ENCODE measurements around the gene PHC3.

The PHC3 gene

GRCh38 chr3:170163956-170164645 lies 17.4 kb downstream of the PHC3 start:
- H3K4me3 ChIP-seq (ENCODE audit: low read depth, low read length): no peak overlapping the region
- no peak for TF ChIP-seq CTCF (IDR thresholded peaks at IDR 0.05; ENCODE audit: low read depth, low read length, missing control alignments)
- no peak for DNase-seq (ENCODE audit: low read depth)
- in situ Hi-C loops (cut with HindIII; ENCODE audit: low sequenced_read_pairs): no loop called here

DNA sequence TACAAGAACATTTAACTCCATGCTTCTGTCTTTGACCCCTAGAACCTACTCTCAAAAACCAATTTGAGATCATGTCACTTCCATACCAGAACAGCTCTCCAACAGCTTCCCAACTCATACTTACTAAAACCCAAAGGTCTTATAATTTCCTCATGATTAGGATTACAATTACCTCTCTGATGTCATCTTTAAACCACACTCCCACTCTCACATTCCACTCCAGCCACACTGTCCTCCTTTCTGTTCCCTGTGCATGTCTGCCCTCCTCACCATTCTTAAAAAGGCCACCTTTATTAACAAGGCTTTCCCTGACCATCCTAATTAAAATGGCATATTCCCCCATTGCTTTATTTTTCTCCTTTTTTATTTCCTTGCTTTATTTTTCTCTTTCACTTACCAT lies 18.9 kb downstream of the PHC3 start:
- no peak for TF ChIP-seq CTCF (IDR thresholded peaks at IDR 0.05; ENCODE audit: low read depth, low read length, missing control alignments)
- in situ Hi-C loops (cut with HindIII; ENCODE audit: low sequenced_read_pairs): no loop called here

GRCh38 chr3:170162052-170162451 lies 19.5 kb downstream of the PHC3 start:
- no peak overlapping the region for H3K4me3 ChIP-seq (ENCODE audit: low read depth, low read length)
- in situ Hi-C loops (cut with HindIII; ENCODE audit: low sequenced_read_pairs): no loop called here
- no peak for TF ChIP-seq CTCF (IDR thresholded peaks at IDR 0.05; ENCODE audit: low read depth, low read length, missing control alignments)
- DNase-seq (ENCODE audit: low read depth): no peak

More for the DNA sequence above, 18.9 kb downstream of the PHC3 start:
- no peak overlapping the region for H3K4me3 ChIP-seq (ENCODE audit: low read depth, low read length)
- DNase-seq (ENCODE audit: low read depth): no peak

GRCh38 chr3:170159933-170160332 lies 21.6 kb downstream of the PHC3 start:
- DNase-seq (ENCODE audit: low read depth): no peak
- in situ Hi-C loops (cut with HindIII; ENCODE audit: low sequenced_read_pairs): no loop called here
- no peak overlapping the region for H3K4me3 ChIP-seq (ENCODE audit: low read depth, low read length)
- TF ChIP-seq CTCF (IDR thresholded peaks at IDR 0.05; ENCODE audit: low read depth, low read length, missing control alignments): no peak

DNA sequence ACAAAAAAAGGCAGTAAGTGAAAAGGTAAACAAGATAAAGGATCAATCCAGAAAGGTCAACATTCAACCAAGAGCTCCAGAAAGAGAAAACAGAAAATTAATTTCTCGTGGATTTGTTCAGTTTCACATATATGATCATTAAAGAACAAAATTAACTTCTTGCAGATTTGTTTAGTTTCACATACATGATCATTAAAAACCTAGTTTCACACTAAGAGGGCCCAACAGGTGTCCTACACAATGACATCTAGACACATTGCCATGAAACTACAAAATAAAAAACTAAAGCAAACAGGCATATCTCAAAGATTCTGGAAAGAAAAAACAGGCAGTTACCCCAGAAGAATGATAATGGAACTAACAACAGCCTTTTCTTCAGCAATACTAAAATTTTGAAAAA lies 22.1 kb downstream of the PHC3 start:
- in situ Hi-C loops (cut with HindIII; ENCODE audit: low sequenced_read_pairs): no loop called here
- no peak for TF ChIP-seq CTCF (IDR thresholded peaks at IDR 0.05; ENCODE audit: low read depth, low read length, missing control alignments)
- DNase-seq (ENCODE audit: low read depth): no peak
- H3K4me3 ChIP-seq (ENCODE audit: low read depth, low read length): no peak overlapping the region

DNA sequence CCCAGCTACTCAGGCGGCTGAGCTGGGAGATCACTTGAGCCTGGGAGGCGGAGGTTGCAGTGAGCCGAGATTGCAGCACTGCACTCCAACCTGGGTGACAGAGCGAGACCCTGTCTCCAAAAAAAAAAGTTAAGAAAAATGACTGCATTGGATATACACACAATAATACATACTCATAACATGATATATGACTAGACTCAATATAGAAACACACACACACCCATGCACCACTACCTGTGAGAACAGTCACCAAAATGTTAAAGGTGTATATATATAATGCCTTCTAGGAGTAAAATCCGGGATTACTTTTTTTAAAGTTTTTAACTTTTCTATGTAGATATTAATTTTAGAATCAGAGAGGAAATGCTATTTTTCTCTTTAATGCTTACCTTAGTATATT lies 25.9 kb downstream of the PHC3 start:
- in situ Hi-C loops (cut with HindIII; ENCODE audit: low sequenced_read_pairs): no loop called here
- TF ChIP-seq CTCF (IDR thresholded peaks at IDR 0.05; ENCODE audit: low read depth, low read length, missing control alignments): no peak
- H3K4me3 ChIP-seq (ENCODE audit: low read depth, low read length): no peak overlapping the region
- no peak for DNase-seq (ENCODE audit: low read depth)
